Measurements from ENCODE around the gene RAB3C. TPM values are rescaled to one million over a fixed set of nuclear protein-coding genes. Genes with fewer than 3 reads are reported as not detected.

RAB3C gene
- total RNA-seq, 6 experiments from 2014 or later: 0.18 to 2.6 (median 0.99) TPM

DNA sequence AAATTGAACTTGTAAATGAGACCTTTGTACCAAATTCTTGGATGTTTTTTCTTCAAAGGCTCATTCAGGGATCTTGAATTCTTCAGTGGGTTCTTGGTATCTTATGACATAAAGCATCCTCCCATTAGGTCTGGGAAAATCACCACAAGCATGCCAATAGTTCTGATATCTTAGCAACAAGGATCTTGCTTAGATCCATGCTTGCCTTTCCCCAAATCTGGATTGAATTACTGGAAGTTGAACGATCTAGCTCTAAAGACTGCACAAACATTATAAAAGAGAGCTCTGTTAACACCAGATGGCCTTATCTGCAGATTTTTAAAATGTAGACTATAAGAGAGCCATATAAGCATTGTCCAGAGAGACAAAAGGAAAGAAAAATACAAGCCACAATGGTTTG lies 266.3 kb downstream of the RAB3C start:
- intact Hi-C loops (cut with DNase I): no loop called here

DNA sequence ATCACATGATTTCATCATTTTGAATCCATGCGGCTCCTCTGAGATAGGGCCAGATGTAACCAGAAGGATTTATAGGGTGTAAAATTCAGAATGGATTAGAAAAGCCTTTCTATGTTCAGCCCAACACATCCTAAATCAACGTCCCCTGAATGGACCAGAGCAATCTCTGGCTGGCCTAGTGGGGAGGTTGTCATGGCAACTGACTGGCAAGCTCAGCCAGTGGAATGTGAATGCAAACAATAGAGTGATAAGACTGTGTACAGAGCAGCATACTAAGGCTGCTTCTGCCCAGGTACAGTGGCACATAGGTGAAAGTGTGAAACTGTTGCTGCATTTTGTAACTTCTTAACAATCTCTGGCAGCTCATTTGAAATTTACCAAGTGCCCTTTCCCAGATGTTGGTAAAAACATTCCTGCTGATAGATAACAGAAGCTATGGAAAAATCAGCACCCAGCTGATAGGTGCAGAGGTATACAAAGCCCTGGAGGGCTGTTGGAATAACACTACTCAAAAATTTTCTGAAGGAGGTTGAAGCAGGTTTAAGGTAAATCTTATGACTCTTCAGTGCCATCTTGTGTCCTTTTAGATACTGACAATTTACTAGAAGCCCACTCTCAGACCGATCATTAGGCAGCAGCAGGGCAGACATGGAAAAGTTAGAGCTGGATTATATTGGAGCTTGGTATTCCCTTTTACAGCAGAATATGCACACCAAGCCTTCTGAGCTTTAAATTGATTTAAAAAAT lies 267.2 kb downstream of the RAB3C start:
- Histone ChIP-seq H3K27me3 (no peaks in the 10 kb centered on the region), H3K9me3 (no peaks in the 10 kb centered on the region), H3K4me1 (peaks cover 0 to 5% (median 0%) of the 10 kb centered on the region in 4 donors), H3K4me3 (no peak overlapping the region), H3K27ac (no peak overlapping the region), H3K36me3 (no peaks in the 10 kb centered on the region)
- 17% methylated on average over 3 of the region's 3 CpGs for WGBS (ENCODE audit: insufficient coverage, low coverage, low lambda C conversion rate, missing lambda C conversion rate)
- DNase-seq (peak; percentile 77 to 83 (median 82)), ATAC-seq (peak; percentile 97 to 99 (median 99))
- no peak for TF ChIP-seq POLR2A (IDR thresholded peaks at IDR 0.05)
- TF ChIP-seq, protein P1, sequence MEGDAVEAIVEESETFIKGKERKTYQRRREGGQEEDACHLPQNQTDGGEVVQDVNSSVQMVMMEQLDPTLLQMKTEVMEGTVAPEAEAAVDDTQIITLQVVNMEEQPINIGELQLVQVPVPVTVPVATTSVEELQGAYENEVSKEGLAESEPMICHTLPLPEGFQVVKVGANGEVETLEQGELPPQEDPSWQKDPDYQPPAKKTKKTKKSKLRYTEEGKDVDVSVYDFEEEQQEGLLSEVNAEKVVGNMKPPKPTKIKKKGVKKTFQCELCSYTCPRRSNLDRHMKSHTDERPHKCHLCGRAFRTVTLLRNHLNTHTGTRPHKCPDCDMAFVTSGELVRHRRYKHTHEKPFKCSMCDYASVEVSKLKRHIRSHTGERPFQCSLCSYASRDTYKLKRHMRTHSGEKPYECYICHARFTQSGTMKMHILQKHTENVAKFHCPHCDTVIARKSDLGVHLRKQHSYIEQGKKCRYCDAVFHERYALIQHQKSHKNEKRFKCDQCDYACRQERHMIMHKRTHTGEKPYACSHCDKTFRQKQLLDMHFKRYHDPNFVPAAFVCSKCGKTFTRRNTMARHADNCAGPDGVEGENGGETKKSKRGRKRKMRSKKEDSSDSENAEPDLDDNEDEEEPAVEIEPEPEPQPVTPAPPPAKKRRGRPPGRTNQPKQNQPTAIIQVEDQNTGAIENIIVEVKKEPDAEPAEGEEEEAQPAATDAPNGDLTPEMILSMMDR (IDR thresholded peaks at IDR 0.05): peak; percentile 38 to 47 (median 38)
- intact Hi-C loops (cut with DNase I): no loop called here

More for the DNA sequence above, 266.3 kb downstream of the RAB3C start:
- no peak overlapping the region for H3K4me3 ChIP-seq
- H3K27ac ChIP-seq: no peak overlapping the region
- DNase-seq (no peak), ATAC-seq (no peak)
- TF ChIP-seq, protein P1 (IDR thresholded peaks at IDR 0.05): no peak
- TF ChIP-seq POLR2A (IDR thresholded peaks at IDR 0.05): no peak
- no peaks in the 10 kb centered on the region for H3K27me3 ChIP-seq
- H3K9me3 ChIP-seq: no peaks in the 10 kb centered on the region
- peaks cover 0 to 5% (median 0%) of the 10 kb centered on the region in 4 donors for H3K4me1 ChIP-seq
- WGBS (ENCODE audit: insufficient coverage, low coverage, low lambda C conversion rate, missing lambda C conversion rate): 12% methylated on average over 1 of the region's 1 CpG
- no peaks in the 10 kb centered on the region for H3K36me3 ChIP-seq

DNA sequence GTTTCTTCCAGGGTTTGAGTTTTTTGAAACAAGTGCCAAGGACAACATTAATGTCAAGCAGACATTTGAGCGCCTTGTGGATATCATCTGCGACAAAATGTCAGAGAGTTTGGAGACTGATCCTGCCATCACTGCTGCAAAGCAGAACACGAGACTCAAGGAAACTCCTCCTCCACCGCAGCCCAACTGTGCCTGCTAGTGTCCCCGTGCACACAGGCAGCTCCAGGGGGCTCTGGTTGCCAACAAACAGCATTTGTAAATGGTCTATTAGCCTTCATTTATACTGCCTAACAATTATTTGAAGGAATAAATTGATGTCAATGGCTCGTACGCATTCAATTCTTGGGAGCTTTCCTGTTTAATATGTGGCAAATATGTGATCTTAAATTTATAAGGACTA lies 268.3 kb downstream of the RAB3C start:
- intact Hi-C loops (cut with DNase I): no loop called here
- peaks cover 0 to 5% (median 0%) of the 10 kb centered on the region in 4 donors for H3K4me1 ChIP-seq
- H3K27me3 ChIP-seq: no peaks in the 10 kb centered on the region
- DNase-seq (no peak), ATAC-seq (no peak)
- H3K9me3 ChIP-seq: no peaks in the 10 kb centered on the region
- TF ChIP-seq, protein P1 (IDR thresholded peaks at IDR 0.05): no peak
- no peak for TF ChIP-seq POLR2A (IDR thresholded peaks at IDR 0.05)
- H3K27ac ChIP-seq: no peak overlapping the region
- no peak overlapping the region for H3K4me3 ChIP-seq
- H3K36me3 ChIP-seq: no peaks in the 10 kb centered on the region
- 69% methylated on average over 7 of the region's 7 CpGs for WGBS (ENCODE audit: insufficient coverage, low coverage, low lambda C conversion rate, missing lambda C conversion rate)

DNA sequence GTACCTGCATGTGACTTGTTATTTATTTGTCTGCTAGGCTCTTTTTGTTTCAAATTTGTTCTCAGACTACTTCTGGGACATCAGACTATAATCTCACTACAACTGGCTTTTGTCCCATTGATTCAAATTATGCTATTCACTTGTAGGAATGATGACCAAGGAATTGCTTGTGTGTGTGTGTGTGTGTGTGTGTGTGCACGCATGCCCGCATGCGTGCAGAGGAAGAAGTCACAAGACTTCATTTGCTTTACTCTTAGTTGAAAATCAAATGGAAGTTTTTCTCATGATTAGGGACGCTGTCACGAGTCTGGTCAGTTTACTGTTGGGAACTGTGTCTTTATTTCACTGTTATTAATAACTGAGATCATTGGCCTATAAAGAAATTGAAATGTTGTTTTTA lies 268.7 kb downstream of the RAB3C start:
- WGBS (ENCODE audit: insufficient coverage, low coverage, low lambda C conversion rate, missing lambda C conversion rate): 92% methylated on average over 5 of the region's 5 CpGs

More for the DNA sequence above, 268.7 kb downstream of the RAB3C start:
- TF ChIP-seq POLR2A (IDR thresholded peaks at IDR 0.05): no peak
- TF ChIP-seq, protein P1 (IDR thresholded peaks at IDR 0.05): no peak
- Histone ChIP-seq H3K9me3 (no peaks in the 10 kb centered on the region), H3K4me1 (peaks cover 0 to 5% (median 0%) of the 10 kb centered on the region in 4 donors), H3K36me3 (no peaks in the 10 kb centered on the region), H3K27me3 (no peaks in the 10 kb centered on the region), H3K27ac (no peak overlapping the region), H3K4me3 (no peak overlapping the region)
- intact Hi-C loops (cut with DNase I): no loop called here
- ATAC-seq (no peak), DNase-seq (no peak)

All from right lobe of liver (tissue), 6 donors.